SK-N-SH treated with all-trans-retinoic acid at 6 μM for 48 hours (cell line): Measurements from ENCODE around the gene HDGFL2.

Experiments used
- ATAC-seq: fragments of 200-7000 bp; cut with Tn5 transposase; 3 replicates; pipeline ENCODE4 v1.9.1; 2020; ENCODE audit warnings: mild to moderate bottlenecking, moderate library complexity
- BACH2 ChIP-seq: fragments of 250-450 bp; sonication (Bioruptor Pico); IDR thresholded peaks from 2 replicates; pipeline ENCODE4 v1.9.0; 2021; ENCODE audit warnings: mild to moderate bottlenecking, borderline replicate concordance
- CREB5 ChIP-seq: fragments of 250-450 bp; sonication (Bioruptor Pico); IDR thresholded peaks from 2 replicates; pipeline ENCODE4 v1.5.1; 2020; ENCODE audit warnings: low read depth, mild to moderate bottlenecking, moderate library complexity
- CSDC2 ChIP-seq: fragments of 250-450 bp; sonication (Bioruptor Pico); IDR thresholded peaks from 2 replicates; pipeline ENCODE4 v1.5.0; 2020; ENCODE audit warnings: mild to moderate bottlenecking, moderate library complexity
- CSRNP3 ChIP-seq: fragments of 250-450 bp; sonication (Bioruptor Pico); IDR thresholded peaks from 2 replicates; pipeline ENCODE4 v1.5.1; 2021; ENCODE audit warnings: mild to moderate bottlenecking, moderate library complexity
- ESRRG ChIP-seq: fragments of 250-450 bp; sonication (Bioruptor Pico); IDR thresholded peaks from 2 replicates; pipeline ENCODE4 v1.6.1; 2021; ENCODE audit warnings: mild to moderate bottlenecking
- GLIS3 ChIP-seq: fragments of 250-450 bp; sonication (Bioruptor Pico); IDR thresholded peaks from 2 replicates; pipeline ENCODE4 v1.5.0; 2020; ENCODE audit warnings: mild to moderate bottlenecking, moderate library complexity
- ISL1 ChIP-seq: fragments of 250-450 bp; sonication (Bioruptor Pico); IDR thresholded peaks from 2 replicates; pipeline ENCODE4 v2.1.2; 2022; ENCODE audit warnings: mild to moderate bottlenecking, moderate library complexity
- OSR1 ChIP-seq: fragments of 250-450 bp; sonication (Bioruptor Pico); IDR thresholded peaks from 2 replicates; pipeline ENCODE4 v1.8.0; 2022; ENCODE audit warnings: moderate library complexity, mild to moderate bottlenecking, inconsistent platforms
- PATZ1 ChIP-seq: fragments of 250-450 bp; sonication (Bioruptor Pico); IDR thresholded peaks from 2 replicates; pipeline ENCODE4 v1.8.0; 2020; ENCODE audit warnings: mild to moderate bottlenecking, moderate library complexity, borderline replicate concordance
- PPARA ChIP-seq: fragments of 250-450 bp; sonication (Bioruptor Pico); IDR thresholded peaks from 2 replicates; pipeline ENCODE4 v1.5.0; 2020; ENCODE audit warnings: mild to moderate bottlenecking, borderline replicate concordance
- RARB ChIP-seq: fragments of 250-450 bp; sonication (Bioruptor Pico); IDR thresholded peaks from 2 replicates; pipeline ENCODE4 v1.8.0; 2021; ENCODE audit warnings: mild to moderate bottlenecking, moderate library complexity
- SNAI2 ChIP-seq: fragments of 250-450 bp; sonication (Bioruptor Pico); IDR thresholded peaks from 2 replicates; pipeline ENCODE4 v1.5.0; 2020; ENCODE audit warnings: mild to moderate bottlenecking, moderate library complexity
- TCF4 ChIP-seq: fragments of 250-450 bp; sonication (Bioruptor Pico); IDR thresholded peaks from 2 replicates; pipeline ENCODE4 v1.8.0; 2021; ENCODE audit warnings: mild to moderate bottlenecking, moderate library complexity, borderline replicate concordance
- TSHZ2 ChIP-seq: fragments of 250-450 bp; sonication (Bioruptor Pico); IDR thresholded peaks from 2 replicates; pipeline ENCODE4 v1.5.0; 2020; ENCODE audit warnings: mild to moderate bottlenecking, moderate library complexity
- ZC3H10 ChIP-seq: fragments of 250-450 bp; sonication (Bioruptor Pico); IDR thresholded peaks from 2 replicates; pipeline ENCODE4 v1.5.1; 2021; ENCODE audit warnings: mild to moderate bottlenecking, moderate library complexity
- ZFP3 ChIP-seq: fragments of 250-450 bp; sonication (Bioruptor Pico); IDR thresholded peaks from 2 replicates; pipeline ENCODE4 v1.5.0; 2020; ENCODE audit warnings: mild to moderate bottlenecking, moderate library complexity
- ZFP30 ChIP-seq: fragments of 450-650 bp; formaldehyde crosslinking; IDR thresholded peaks from 2 replicates; pipeline ENCODE4 v1.5.0; 2022; ENCODE audit warnings: mild to moderate bottlenecking, moderate library complexity
- ZNF70 ChIP-seq: fragments of 450-650 bp; formaldehyde crosslinking; IDR thresholded peaks from 2 replicates; pipeline ENCODE4 v1.5.0; 2020; ENCODE audit warnings: mild to moderate bottlenecking, moderate library complexity
- ZNF8 ChIP-seq: fragments of 450-650 bp; formaldehyde crosslinking; IDR thresholded peaks from 2 replicates; pipeline ENCODE4 v1.5.0; 2020; ENCODE audit warnings: mild to moderate bottlenecking, moderate library complexity

HDGFL2 gene

GRCh38 chr19:4506449-4507149 is 34.5 kb downstream of the HDGFL2 start:
- peak; percentile 27; the same call in 2 of the 3 replicates for ATAC-seq
- no peak for TF ChIP-seq CREB5 (CRISPR knock-in tag)
- TF ChIP-seq SNAI2 (CRISPR knock-in tag), result no peak
- no peak for TF ChIP-seq OSR1
- TF ChIP-seq RARB (CRISPR knock-in tag), result no peak
- TF ChIP-seq ZC3H10 (CRISPR knock-in tag), result no peak

GRCh38 chr19:4507150-4507452 is 35.0 kb downstream of the HDGFL2 start:
- ATAC-seq, result no peak
- TF ChIP-seq TCF4 (CRISPR knock-in tag) (no peak), ZNF8 (CRISPR knock-in tag) (no peak), PPARA (no peak), GLIS3 (CRISPR knock-in tag) (no peak), SNAI2 (CRISPR knock-in tag) (no peak), CREB5 (CRISPR knock-in tag) (no peak)

GRCh38 chr19:4507804-4508203 is 35.7 kb downstream of the HDGFL2 start:
- no peak for ATAC-seq
- TF ChIP-seq SNAI2 (CRISPR knock-in tag), result no peak
- no peak for TF ChIP-seq TSHZ2 (CRISPR knock-in tag)
- TF ChIP-seq CSDC2 (CRISPR knock-in tag), result no peak
- TF ChIP-seq PPARA, result no peak

- no peak for ATAC-seq
Observed at GRCh38 chr19:4508698-4509097, 36.6 kb downstream of the HDGFL2 start.

More at GRCh38 chr19:4508698-4509097, 36.6 kb downstream of the HDGFL2 start:
- TF ChIP-seq SNAI2 (CRISPR knock-in tag), result no peak
- TF ChIP-seq BACH2 (CRISPR knock-in tag), result no peak
- TF ChIP-seq PATZ1 (CRISPR knock-in tag), result no peak
- TF ChIP-seq ZC3H10 (CRISPR knock-in tag), result no peak
- TF ChIP-seq GLIS3 (CRISPR knock-in tag), result no peak
- no peak for TF ChIP-seq ISL1 (CRISPR knock-in tag)
- TF ChIP-seq CSRNP3 (CRISPR knock-in tag), result no peak
- TF ChIP-seq ZFP3, result no peak
- no peak for TF ChIP-seq PPARA
- TF ChIP-seq ESRRG (CRISPR knock-in tag), result no peak
- no peak for TF ChIP-seq ZNF70 (CRISPR knock-in tag)
- no peak for TF ChIP-seq ZFP30 (CRISPR knock-in tag)
- TF ChIP-seq, all 23 proteins: peak for 0
